ENCODE results near the gene AMHR2.
"Not testable (repeated sequence)": the region's sequence is repeated elsewhere in the genome, so short reads cannot be mapped to it uniquely, and the experiment has no call there.

Gene AMHR2

DNA sequence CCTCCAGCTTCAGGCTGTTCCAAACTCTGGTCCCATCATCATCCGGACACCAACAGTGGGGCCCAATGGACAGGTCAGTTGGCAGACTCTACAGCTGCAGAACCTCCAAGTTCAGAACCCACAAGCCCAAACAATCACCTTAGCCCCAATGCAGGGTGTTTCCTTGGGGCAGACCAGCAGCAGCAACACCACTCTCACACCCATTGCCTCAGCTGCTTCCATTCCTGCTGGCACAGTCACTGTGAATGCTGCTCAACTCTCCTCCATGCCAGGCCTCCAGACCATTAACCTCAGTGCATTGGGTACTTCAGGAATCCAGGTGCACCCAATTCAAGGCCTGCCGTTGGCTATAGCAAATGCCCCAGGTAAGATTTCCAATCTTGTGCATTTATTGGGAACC lies 40.4 kb upstream of the AMHR2 start:
- H3K36me3 ChIP-seq (ENCODE audit: control insufficient read depth, insufficient read depth, low read length) = peaks cover 44% of the 10 kb centered on the region
- H3K9ac ChIP-seq (ENCODE audit: low read depth, low read length) = no peak overlapping the region
- H3K27me3 ChIP-seq (ENCODE audit: control insufficient read depth, insufficient read depth, low read length) = no peaks in the 10 kb centered on the region
- H3K4me1 ChIP-seq (ENCODE audit: control insufficient read depth, insufficient read depth, low read length) = peaks cover 26% of the 10 kb centered on the region
- H3K9me3 ChIP-seq (ENCODE audit: control insufficient read depth, insufficient read depth, low read length) = no peaks in the 10 kb centered on the region; the same call in 1 of the 2 replicates
- peak overlapping the region; percentile 14; the same call in 1 of the 2 replicates for H3K4me3 ChIP-seq (ENCODE audit: low read depth, low read length)
- no peak overlapping the region for H3K27ac ChIP-seq (ENCODE audit: low read depth, low read length)

DNA sequence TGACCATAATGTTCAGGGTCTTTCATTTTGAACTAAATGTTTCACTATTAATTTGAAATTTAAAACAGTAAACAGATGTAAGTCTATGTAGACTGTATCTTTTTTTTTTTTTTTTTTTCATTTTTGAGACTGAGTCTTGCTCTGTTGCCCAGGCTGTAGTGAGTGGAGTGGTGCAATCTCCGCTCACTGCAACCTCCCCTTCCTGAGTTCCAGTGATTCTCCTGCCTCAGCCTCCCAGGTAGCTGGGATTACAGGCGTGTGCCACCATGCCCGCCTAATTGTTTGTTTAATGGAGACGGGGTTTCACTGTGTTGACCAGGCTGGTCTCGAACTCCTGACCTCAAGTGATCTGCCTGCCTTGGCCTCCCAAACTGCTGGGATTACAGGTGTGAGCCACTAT lies 37.3 kb upstream of the AMHR2 start:
- H3K9ac ChIP-seq (ENCODE audit: low read depth, low read length); H3K27ac ChIP-seq (ENCODE audit: low read depth, low read length); H3K27me3 ChIP-seq (ENCODE audit: control insufficient read depth, insufficient read depth, low read length); H3K4me3 ChIP-seq (ENCODE audit: low read depth, low read length); H3K9me3 ChIP-seq (ENCODE audit: control insufficient read depth, insufficient read depth, low read length): not testable (repeated sequence)
- H3K4me1 ChIP-seq (ENCODE audit: control insufficient read depth, insufficient read depth, low read length) = peaks cover 16% of the 10 kb centered on the region
- H3K36me3 ChIP-seq (ENCODE audit: control insufficient read depth, insufficient read depth, low read length) = peaks cover 51% of the 10 kb centered on the region

DNA sequence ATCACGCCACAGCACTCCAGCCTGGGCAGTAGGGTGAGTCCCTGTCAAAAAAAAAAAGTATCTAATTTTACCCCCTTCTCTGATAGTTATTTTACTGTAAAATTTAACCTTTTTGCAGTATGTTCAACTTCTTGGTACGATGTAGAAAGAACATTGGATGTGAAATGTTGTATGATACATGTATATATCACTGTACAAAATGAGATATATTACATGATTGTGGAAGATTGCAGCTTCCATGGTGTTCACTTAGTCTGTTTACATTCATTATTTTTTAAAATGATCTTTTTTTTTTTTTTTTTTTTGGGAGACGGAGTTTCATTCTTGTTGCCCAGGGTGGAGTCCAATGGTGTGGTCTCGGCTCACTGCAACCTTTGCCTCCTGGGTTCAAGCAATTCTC lies 34.7 kb upstream of the AMHR2 start:
- Histone ChIP-seq H3K36me3 (ENCODE audit: control insufficient read depth, insufficient read depth, low read length) (peaks cover 28% of the 10 kb centered on the region), H3K4me1 (ENCODE audit: control insufficient read depth, insufficient read depth, low read length) (0 out of 2 replicates have a peak, but pooled peaks cover 3% of the 10 kb centered on the region)

DNA sequence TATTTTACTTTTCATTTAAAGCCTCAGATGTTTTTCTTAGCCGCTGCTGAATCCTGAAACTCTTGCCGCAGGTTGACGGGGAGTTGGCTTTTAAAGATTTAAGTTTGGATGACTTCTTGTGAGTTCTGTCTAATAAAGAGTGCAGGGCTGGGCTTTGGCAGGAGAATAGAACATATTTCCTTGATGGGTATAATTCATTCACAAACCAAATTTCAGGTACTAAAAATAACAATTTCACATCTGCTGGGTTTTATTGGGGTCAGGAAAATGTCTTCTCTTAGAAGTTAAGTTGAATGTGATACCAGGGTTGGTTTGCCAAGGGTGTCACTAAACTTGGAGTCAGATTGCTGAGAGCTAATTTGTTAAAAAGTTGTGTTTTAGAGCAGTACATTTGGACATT lies 34.0 kb upstream of the AMHR2 start:
- peaks cover 22% of the 10 kb centered on the region for H3K36me3 ChIP-seq (ENCODE audit: control insufficient read depth, insufficient read depth, low read length)
- 0 out of 2 replicates have a peak, but pooled peaks cover 3% of the 10 kb centered on the region for H3K4me1 ChIP-seq (ENCODE audit: control insufficient read depth, insufficient read depth, low read length)
- H3K4me3 ChIP-seq (ENCODE audit: low read depth, low read length) = no peak overlapping the region
- no peaks in the 10 kb centered on the region for H3K9me3 ChIP-seq (ENCODE audit: control insufficient read depth, insufficient read depth, low read length)
- no peaks in the 10 kb centered on the region for H3K27me3 ChIP-seq (ENCODE audit: control insufficient read depth, insufficient read depth, low read length)
- H3K27ac ChIP-seq (ENCODE audit: low read depth, low read length) = no peak overlapping the region
- H3K9ac ChIP-seq (ENCODE audit: low read depth, low read length) = no peak overlapping the region

More for the DNA sequence above, 34.7 kb upstream of the AMHR2 start:
- Histone ChIP-seq H3K4me3 (ENCODE audit: low read depth, low read length) (no peak overlapping the region), H3K27me3 (ENCODE audit: control insufficient read depth, insufficient read depth, low read length) (no peaks in the 10 kb centered on the region), H3K27ac (ENCODE audit: low read depth, low read length) (no peak overlapping the region), H3K9me3 (ENCODE audit: control insufficient read depth, insufficient read depth, low read length) (no peaks in the 10 kb centered on the region), H3K9ac (ENCODE audit: low read depth, low read length) (no peak overlapping the region)

DNA sequence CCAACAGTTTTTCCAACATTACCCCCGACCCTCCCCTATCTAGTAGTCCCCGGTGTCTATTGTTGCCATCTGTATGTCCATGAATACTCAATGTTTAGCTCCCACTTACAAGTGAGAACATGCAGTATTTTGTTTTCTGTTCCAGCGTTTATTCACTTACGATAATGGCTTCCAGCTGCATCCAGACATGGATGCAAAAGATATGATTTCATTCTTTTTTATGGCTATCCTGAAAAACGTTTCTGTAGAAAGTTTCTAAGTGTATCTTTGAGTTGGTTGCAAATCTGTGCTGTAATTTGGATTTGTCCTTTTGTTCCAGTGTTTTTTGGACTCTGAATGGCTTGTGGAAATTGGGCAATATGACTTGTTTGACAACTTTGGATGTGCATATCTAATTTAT lies 31.9 kb upstream of the AMHR2 start:
- peaks cover 18% of the 10 kb centered on the region for H3K36me3 ChIP-seq (ENCODE audit: control insufficient read depth, insufficient read depth, low read length)
- H3K4me1 ChIP-seq (ENCODE audit: control insufficient read depth, insufficient read depth, low read length) = 0 out of 2 replicates have a peak, but pooled peaks cover 3% of the 10 kb centered on the region
- no peak overlapping the region for H3K9ac ChIP-seq (ENCODE audit: low read depth, low read length)
- H3K27ac ChIP-seq (ENCODE audit: low read depth, low read length) = no peak overlapping the region
- no peak overlapping the region for H3K4me3 ChIP-seq (ENCODE audit: low read depth, low read length)
- H3K27me3 ChIP-seq (ENCODE audit: control insufficient read depth, insufficient read depth, low read length) = no peaks in the 10 kb centered on the region
- H3K9me3 ChIP-seq (ENCODE audit: control insufficient read depth, insufficient read depth, low read length) = no peaks in the 10 kb centered on the region

DNA sequence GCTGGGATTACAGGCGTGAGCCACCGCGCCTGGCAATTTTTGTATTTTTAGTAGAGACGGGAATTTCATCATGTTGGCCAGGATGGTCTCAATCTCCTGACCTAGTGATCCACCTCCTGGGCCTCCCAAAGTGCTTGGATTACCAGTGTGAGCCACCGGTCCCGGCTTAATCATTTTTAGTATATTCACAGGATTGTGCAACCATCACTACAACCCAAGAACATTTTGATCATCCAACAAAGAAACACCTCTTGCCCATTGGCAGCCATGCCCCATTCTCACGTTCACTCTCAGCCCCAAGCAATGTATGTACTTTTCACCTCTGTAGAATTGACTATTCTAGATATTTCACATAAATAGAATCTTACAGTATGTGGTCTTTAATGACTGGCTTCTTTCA lies 23.8 kb upstream of the AMHR2 start:
- Histone ChIP-seq H3K27ac (ENCODE audit: low read depth, low read length) (no peak overlapping the region), H3K4me3 (ENCODE audit: low read depth, low read length) (no peak overlapping the region), H3K36me3 (ENCODE audit: control insufficient read depth, insufficient read depth, low read length) (peaks cover 16% of the 10 kb centered on the region; the same call in 1 of the 2 replicates), H3K9ac (ENCODE audit: low read depth, low read length) (no peak overlapping the region), H3K9me3 (ENCODE audit: control insufficient read depth, insufficient read depth, low read length) (no peaks in the 10 kb centered on the region), H3K27me3 (ENCODE audit: control insufficient read depth, insufficient read depth, low read length) (no peaks in the 10 kb centered on the region), H3K4me1 (ENCODE audit: control insufficient read depth, insufficient read depth, low read length) (no peaks in the 10 kb centered on the region)

DNA sequence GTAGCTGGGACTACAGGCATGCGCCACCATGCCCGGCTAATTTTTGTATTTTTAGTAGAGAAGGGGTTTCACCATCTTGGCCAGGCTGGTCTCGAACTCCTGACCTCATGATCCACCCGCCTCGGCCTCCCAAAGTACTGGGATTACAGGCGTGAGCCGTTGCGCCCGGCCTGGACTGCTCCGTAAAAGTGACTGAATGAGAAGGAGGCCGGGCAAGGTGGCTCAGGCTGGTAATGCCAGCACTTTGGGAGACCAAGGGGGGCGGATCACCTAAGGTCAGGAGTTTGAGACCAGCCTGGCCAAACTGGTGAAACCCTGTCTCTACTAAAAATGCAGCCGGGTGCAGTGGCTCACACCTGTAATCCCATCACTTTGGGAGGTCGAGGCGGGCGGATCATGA lies 21.3 kb upstream of the AMHR2 start:
- H3K4me3 ChIP-seq (ENCODE audit: low read depth, low read length); H3K27ac ChIP-seq (ENCODE audit: low read depth, low read length); H3K27me3 ChIP-seq (ENCODE audit: control insufficient read depth, insufficient read depth, low read length); H3K9me3 ChIP-seq (ENCODE audit: control insufficient read depth, insufficient read depth, low read length); H3K9ac ChIP-seq (ENCODE audit: low read depth, low read length); H3K4me1 ChIP-seq (ENCODE audit: control insufficient read depth, insufficient read depth, low read length): not testable (repeated sequence)
- H3K36me3 ChIP-seq (ENCODE audit: control insufficient read depth, insufficient read depth, low read length) = peaks cover 23% of the 10 kb centered on the region

DNA sequence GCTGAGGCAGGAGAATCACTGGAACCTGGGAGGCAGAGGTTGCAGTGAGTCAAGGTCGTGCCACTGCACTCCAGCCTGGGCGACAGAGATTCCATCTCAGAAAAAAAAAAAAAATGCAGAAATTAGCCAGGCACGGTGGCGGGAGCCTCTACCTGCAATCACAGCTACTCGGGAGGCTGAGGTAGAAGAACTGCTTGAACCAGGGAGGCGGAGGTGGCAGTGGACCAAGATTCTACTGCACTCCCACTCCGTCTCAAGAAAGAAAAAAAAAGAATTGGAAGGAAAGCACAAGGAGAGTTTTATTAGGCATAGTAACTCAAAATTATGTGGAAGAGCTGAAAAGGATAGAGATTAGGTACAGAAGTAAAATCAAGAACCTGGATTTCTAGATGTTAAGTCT lies 20.8 kb upstream of the AMHR2 start:
- Histone ChIP-seq H3K4me3 (ENCODE audit: low read depth, low read length) (no peak overlapping the region), H3K9ac (ENCODE audit: low read depth, low read length) (no peak overlapping the region), H3K9me3 (ENCODE audit: control insufficient read depth, insufficient read depth, low read length) (no peaks in the 10 kb centered on the region), H3K36me3 (ENCODE audit: control insufficient read depth, insufficient read depth, low read length) (peaks cover 23% of the 10 kb centered on the region), H3K27ac (ENCODE audit: low read depth, low read length) (no peak overlapping the region), H3K4me1 (ENCODE audit: control insufficient read depth, insufficient read depth, low read length) (no peaks in the 10 kb centered on the region), H3K27me3 (ENCODE audit: control insufficient read depth, insufficient read depth, low read length) (no peaks in the 10 kb centered on the region)

DNA sequence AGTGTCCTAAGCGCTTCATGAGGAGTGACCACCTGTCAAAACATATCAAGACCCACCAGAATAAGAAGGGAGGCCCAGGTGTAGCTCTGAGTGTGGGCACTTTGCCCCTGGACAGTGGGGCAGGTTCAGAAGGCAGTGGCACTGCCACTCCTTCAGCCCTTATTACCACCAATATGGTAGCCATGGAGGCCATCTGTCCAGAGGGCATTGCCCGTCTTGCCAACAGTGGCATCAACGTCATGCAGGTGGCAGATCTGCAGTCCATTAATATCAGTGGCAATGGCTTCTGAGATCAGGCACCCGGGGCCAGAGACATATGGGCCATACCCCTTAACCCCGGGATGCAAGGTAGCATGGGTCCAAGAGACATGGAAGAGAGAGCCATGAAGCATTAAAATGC lies 12.7 kb upstream of the AMHR2 start:
- H3K4me1 ChIP-seq (ENCODE audit: control insufficient read depth, insufficient read depth, low read length) = peaks cover 8% of the 10 kb centered on the region
- no peak overlapping the region for H3K27ac ChIP-seq (ENCODE audit: low read depth, low read length)
- no peak overlapping the region for H3K4me3 ChIP-seq (ENCODE audit: low read depth, low read length)
- peaks cover 60% of the 10 kb centered on the region for H3K36me3 ChIP-seq (ENCODE audit: control insufficient read depth, insufficient read depth, low read length)
- H3K9me3 ChIP-seq (ENCODE audit: control insufficient read depth, insufficient read depth, low read length) = no peaks in the 10 kb centered on the region
- H3K9ac ChIP-seq (ENCODE audit: low read depth, low read length) = no peak overlapping the region
- no peaks in the 10 kb centered on the region for H3K27me3 ChIP-seq (ENCODE audit: control insufficient read depth, insufficient read depth, low read length)

DNA sequence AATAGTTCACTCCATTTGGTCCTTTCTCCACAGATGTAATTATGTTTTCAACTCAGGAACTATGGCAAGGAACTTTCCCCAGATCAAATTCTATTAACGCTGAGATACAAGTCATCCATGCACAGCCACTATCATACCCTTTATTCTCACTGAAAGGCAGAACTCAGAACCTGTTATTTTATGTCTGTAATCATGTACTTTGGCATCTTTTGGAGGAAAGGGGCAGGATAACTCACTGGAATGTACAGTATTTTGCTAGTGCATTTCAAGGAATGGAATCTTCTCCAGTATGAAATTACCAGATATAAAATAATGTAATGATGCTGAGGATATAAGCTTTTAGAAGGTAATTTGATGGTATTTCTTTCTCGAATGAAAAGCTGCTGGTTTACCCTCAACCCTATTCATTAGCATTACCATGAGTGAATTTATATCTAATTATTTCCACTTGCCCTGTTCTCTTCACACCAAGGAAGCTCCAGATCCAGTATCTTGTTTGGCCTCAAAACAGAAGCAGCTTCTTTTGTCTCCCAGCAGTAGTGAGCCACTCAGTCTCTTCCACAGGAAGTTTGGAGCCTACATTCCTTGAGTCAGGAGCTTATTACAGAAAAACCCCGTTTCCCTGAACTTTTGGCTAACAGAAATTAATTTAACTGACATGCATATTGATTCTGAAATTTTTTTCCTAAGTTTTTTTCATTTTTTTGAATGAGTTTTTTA lies 10.0 kb upstream of the AMHR2 start:
- H3K36me3 ChIP-seq (ENCODE audit: control insufficient read depth, insufficient read depth, low read length) = peaks cover 48% of the 10 kb centered on the region
- H3K4me1 ChIP-seq (ENCODE audit: control insufficient read depth, insufficient read depth, low read length) = peaks cover 12% of the 10 kb centered on the region
- H3K9me3 ChIP-seq (ENCODE audit: control insufficient read depth, insufficient read depth, low read length) = no peaks in the 10 kb centered on the region
- H3K9ac ChIP-seq (ENCODE audit: low read depth, low read length) = no peak overlapping the region
- no peaks in the 10 kb centered on the region for H3K27me3 ChIP-seq (ENCODE audit: control insufficient read depth, insufficient read depth, low read length)
- no peak overlapping the region for H3K4me3 ChIP-seq (ENCODE audit: low read depth, low read length)
- no peak overlapping the region for H3K27ac ChIP-seq (ENCODE audit: low read depth, low read length)

DNA sequence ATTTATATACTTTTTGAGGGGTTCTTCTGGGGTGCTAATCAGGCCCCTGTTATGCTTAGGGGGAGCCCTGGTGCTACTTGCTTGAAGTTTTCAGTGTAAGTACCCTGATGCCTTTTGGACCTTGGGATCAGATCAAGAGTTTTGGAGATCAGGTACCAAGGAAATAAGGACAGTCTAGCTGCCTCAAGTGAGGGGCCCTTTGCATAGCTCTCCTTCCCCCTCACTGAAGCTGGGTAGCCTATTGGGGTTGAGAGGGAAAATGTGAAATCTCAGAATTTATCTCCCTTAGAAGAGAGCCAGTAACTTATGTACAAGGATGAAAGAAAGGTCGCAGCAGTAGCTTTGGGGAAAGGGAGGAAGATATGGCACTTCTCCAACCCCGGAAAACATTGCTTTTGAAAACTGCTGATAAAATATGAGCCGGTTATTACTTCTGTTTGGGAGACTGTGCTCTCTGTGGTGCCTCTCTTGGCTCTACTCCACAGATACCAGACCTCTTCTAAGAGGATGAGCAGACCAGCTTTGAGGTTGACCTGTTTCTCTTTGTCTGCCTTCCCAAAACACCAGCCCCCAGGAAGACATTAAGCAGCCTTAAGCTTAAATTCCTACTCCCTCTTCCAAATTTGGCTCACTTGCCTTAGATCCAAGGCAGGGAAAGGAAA lies 8.8 kb upstream of the AMHR2 start:
- Histone ChIP-seq H3K36me3 (ENCODE audit: control insufficient read depth, insufficient read depth, low read length) (peaks cover 36% of the 10 kb centered on the region), H3K27me3 (ENCODE audit: control insufficient read depth, insufficient read depth, low read length) (no peaks in the 10 kb centered on the region), H3K4me3 (ENCODE audit: low read depth, low read length) (no peak overlapping the region), H3K27ac (ENCODE audit: low read depth, low read length) (peak overlapping the region; percentile 75), H3K4me1 (ENCODE audit: control insufficient read depth, insufficient read depth, low read length) (peaks cover 12% of the 10 kb centered on the region), H3K9me3 (ENCODE audit: control insufficient read depth, insufficient read depth, low read length) (no peaks in the 10 kb centered on the region), H3K9ac (ENCODE audit: low read depth, low read length) (no peak overlapping the region)

Data from HUES48 (cell line).